VCaP (cell line): ENCODE measurements around the gene SPOCK3.

Experiments
- H3K27ac ChIP-seq: fragments of 450-650 bp; 2 replicates; pipeline ENCODE4 v1.5.1; 2017
- CTCF ChIP-seq: fragments of 450-650 bp; conservative IDR thresholded peaks from 2 replicates; pipeline ENCODE4 v1.5.1; 2017; ENCODE audit warnings: mild to moderate bottlenecking, moderate library complexity

The SPOCK3 gene

GRCh38 chr4:167041524-167041923 is 192.8 kb downstream of the SPOCK3 start:
- TF ChIP-seq CTCF: no peak
- H3K27ac ChIP-seq: no peak overlapping the region

GRCh38 chr4:167035390-167035789 is 198.9 kb downstream of the SPOCK3 start:
- no peak for TF ChIP-seq CTCF
- H3K27ac ChIP-seq: no peak overlapping the region

- no peak overlapping the region for H3K27ac ChIP-seq
- no peak for TF ChIP-seq CTCF
These were observed 199.3 kb downstream of the SPOCK3 start for GRCh38 chr4:167034983-167035382.

- TF ChIP-seq CTCF: no peak
- no peak overlapping the region for H3K27ac ChIP-seq
These were observed 201.4 kb downstream of the SPOCK3 start for GRCh38 chr4:167032871-167033270.

- H3K27ac ChIP-seq: peak overlapping the region; percentile 3; the same call in 1 of the 2 replicates
- TF ChIP-seq CTCF: no peak
These were observed 202.6 kb downstream of the SPOCK3 start for GRCh38 chr4:167031534-167032156.

- H3K27ac ChIP-seq: no peak overlapping the region
- TF ChIP-seq CTCF: no peak
These were observed 205.3 kb downstream of the SPOCK3 start for GRCh38 chr4:167028976-167029375.

GRCh38 chr4:167025670-167026069 is 208.6 kb downstream of the SPOCK3 start:
- peak overlapping the region; percentile 51 for H3K27ac ChIP-seq
- TF ChIP-seq CTCF: no peak
